Effector memory CD8-positive, alpha-beta T cell (primary cell): ENCODE measurements around the gene MAP1B.

Experiments
- ATAC-seq: fragments of 150-1000 bp; cut with Tn5 transposase; replicated peaks from 2 replicates; pipeline ENCODE4 v1.10.0; 2021; ENCODE audit warnings: mild to moderate bottlenecking, moderate library complexity
- DNase-seq, 3 experiments: peaks; one replicate each; pipeline ENCODE4 v3.0.0; 2021
- H3K27ac Mint-ChIP-seq, 2 donors: one replicate each; pipeline ENCODE4 v1.8.0; 2022; ENCODE audit warnings: mild to moderate bottlenecking in 2 of 2, mixed read lengths in 2 of 2, moderate library complexity in 2 of 2
- H3K27me3 Mint-ChIP-seq, 2 donors: one replicate each; pipeline ENCODE4 v1.8.0; 2022; ENCODE audit warnings: mixed read lengths in 2 of 2
- H3K36me3 Mint-ChIP-seq: one replicate; pipeline ENCODE4 v1.8.0; 2022; ENCODE audit warnings: mild to moderate bottlenecking, moderate library complexity, mixed read lengths; ENCODE audit not compliant: insufficient read depth
- H3K4me1 Mint-ChIP-seq, 2 donors: one replicate each; pipeline ENCODE4 v1.8.0; 2022; ENCODE audit warnings: low read depth in 2 of 2, mixed read lengths in 2 of 2
- H3K4me3 Mint-ChIP-seq, 2 donors: one replicate each; pipeline ENCODE4 v1.8.0; 2022; ENCODE audit warnings: mild to moderate bottlenecking in 2 of 2, mixed read lengths in 2 of 2, moderate library complexity in 2 of 2
- H3K9me3 Mint-ChIP-seq, 2 donors: one replicate each; pipeline ENCODE4 v1.8.0; 2022; ENCODE audit warnings: mixed read lengths in 2 of 2

Gene MAP1B

DNA sequence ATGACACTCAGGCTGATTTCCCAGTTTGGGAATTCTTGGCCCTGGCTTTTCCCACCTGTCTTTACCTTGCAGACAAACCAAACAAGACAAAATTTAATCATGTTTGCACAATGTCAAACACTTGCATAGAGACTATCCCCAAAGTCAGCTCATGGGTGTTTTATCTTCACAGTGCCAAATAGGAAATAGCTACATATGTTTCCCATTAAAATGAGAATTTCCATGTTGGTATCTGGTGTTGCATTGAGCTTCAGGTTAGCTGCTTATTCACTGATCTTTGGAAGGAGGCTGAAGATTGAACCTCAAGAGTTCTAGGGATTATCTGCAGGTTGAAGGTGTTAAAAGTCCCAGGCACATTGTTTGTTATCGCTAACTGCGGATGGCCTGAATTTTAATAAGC lies 19.5 kb downstream of the MAP1B start:
- H3K4me3 Mint-ChIP-seq: no peak overlapping the region
- peaks cover 52 to 78% of the 10 kb centered on the region in 2 donors for H3K27me3 Mint-ChIP-seq
- H3K27ac Mint-ChIP-seq: no peak overlapping the region
- H3K9me3 Mint-ChIP-seq: no peaks in the 10 kb centered on the region
- no peaks in the 10 kb centered on the region for H3K4me1 Mint-ChIP-seq
- ATAC-seq: no peak
- no peaks in the 10 kb centered on the region for H3K36me3 Mint-ChIP-seq
- no peak for DNase-seq

- no peak for DNase-seq
- no peaks in the 10 kb centered on the region for H3K4me1 Mint-ChIP-seq
- H3K36me3 Mint-ChIP-seq: no peaks in the 10 kb centered on the region
- no peaks in the 10 kb centered on the region for H3K9me3 Mint-ChIP-seq
- no peak overlapping the region for H3K27ac Mint-ChIP-seq
- H3K4me3 Mint-ChIP-seq: no peak overlapping the region
- no peak for ATAC-seq
- H3K27me3 Mint-ChIP-seq: peaks cover 53 to 81% of the 10 kb centered on the region in 2 donors
Observed at GRCh38 chr5:72129725-72130124, 22.4 kb downstream of the MAP1B start.

DNA sequence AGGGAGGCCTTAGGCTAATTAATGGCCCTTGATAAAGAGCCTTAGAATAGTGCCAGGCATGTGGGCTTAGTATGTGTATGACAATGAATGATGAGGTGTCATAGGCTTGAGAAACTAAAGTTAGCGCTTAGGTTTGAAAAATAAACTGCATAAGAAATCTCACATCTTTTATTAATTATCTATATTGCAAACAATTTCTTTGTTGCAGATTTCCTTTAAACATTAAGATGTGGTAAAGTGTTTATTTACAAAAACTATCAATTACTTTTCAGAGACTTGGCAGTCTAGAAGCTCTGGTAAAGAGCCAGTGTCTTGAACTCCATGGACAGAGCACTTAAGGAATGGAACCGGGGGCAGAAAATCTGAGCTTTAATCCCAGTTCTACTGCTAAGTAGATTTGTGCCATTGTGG lies 23.1 kb downstream of the MAP1B start:
- Mint-ChIP-seq H3K4me1 (no peaks in the 10 kb centered on the region), H3K27me3 (peaks cover 46 to 75% of the 10 kb centered on the region in 2 donors), H3K27ac (no peak overlapping the region), H3K9me3 (no peaks in the 10 kb centered on the region), H3K36me3 (no peaks in the 10 kb centered on the region), H3K4me3 (no peak overlapping the region)
- ATAC-seq (no peak), DNase-seq (no peak)

- no peaks in the 10 kb centered on the region for H3K4me1 Mint-ChIP-seq
- ATAC-seq (no peak), DNase-seq (no peak)
- no peaks in the 10 kb centered on the region for H3K9me3 Mint-ChIP-seq
- H3K36me3 Mint-ChIP-seq: no peaks in the 10 kb centered on the region
- peaks cover 52 to 60% of the 10 kb centered on the region in 2 donors for H3K27me3 Mint-ChIP-seq
- no peak overlapping the region for H3K4me3 Mint-ChIP-seq
- H3K27ac Mint-ChIP-seq: no peak overlapping the region
Observed at GRCh38 chr5:72133212-72133990, 26.1 kb downstream of the MAP1B start.

DNA sequence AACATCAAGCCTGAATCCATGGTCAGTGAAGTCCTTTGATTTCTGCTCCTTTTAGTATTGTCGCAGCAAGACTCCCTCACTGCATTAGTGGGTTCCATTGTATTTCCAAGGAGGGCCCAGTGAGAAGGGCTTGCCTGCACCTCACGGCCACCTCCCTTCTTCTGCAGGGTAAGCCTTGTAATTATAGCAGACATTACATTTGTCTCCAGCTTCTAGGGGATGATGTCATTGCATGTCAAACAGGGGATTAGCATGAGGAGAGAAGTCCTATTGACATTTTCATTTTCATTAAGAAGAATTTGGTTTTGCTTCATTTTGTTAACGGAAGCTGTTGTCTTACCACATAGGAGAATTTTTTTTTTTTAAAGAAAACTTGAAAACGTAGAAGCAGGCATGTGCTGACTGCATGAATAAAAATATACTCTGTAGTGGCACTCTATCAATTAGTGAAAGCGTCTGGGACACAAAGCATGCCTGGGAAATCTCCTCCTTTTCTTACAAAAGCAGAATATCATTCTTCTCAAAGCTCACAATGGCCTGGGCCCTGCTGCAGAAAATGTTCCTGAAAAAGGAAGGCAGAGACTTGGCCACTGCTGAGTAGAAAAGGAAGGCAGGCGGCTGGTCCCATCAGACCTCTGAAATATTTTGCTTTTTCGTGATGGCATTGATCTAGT lies 27.1 kb downstream of the MAP1B start:
- ATAC-seq (no peak), DNase-seq (no peak)
- peaks cover 3 to 9% of the 10 kb centered on the region in 2 donors for H3K4me1 Mint-ChIP-seq
- H3K9me3 Mint-ChIP-seq: no peaks in the 10 kb centered on the region
- peaks cover 55 to 56% of the 10 kb centered on the region in 2 donors for H3K27me3 Mint-ChIP-seq
- H3K27ac Mint-ChIP-seq: no peak overlapping the region
- no peak overlapping the region for H3K4me3 Mint-ChIP-seq
- H3K36me3 Mint-ChIP-seq: no peaks in the 10 kb centered on the region

- DNase-seq (no peak), ATAC-seq (peak; percentile 47)
- Mint-ChIP-seq H3K9me3 (no peaks in the 10 kb centered on the region), H3K27me3 (peaks cover 56 to 64% of the 10 kb centered on the region in 2 donors), H3K4me1 (peaks cover 3 to 11% of the 10 kb centered on the region in 2 donors), H3K27ac (no peak overlapping the region), H3K4me3 (no peak overlapping the region), H3K36me3 (no peaks in the 10 kb centered on the region)
Observed at GRCh38 chr5:72137826-72138409, 30.6 kb downstream of the MAP1B start.

DNA sequence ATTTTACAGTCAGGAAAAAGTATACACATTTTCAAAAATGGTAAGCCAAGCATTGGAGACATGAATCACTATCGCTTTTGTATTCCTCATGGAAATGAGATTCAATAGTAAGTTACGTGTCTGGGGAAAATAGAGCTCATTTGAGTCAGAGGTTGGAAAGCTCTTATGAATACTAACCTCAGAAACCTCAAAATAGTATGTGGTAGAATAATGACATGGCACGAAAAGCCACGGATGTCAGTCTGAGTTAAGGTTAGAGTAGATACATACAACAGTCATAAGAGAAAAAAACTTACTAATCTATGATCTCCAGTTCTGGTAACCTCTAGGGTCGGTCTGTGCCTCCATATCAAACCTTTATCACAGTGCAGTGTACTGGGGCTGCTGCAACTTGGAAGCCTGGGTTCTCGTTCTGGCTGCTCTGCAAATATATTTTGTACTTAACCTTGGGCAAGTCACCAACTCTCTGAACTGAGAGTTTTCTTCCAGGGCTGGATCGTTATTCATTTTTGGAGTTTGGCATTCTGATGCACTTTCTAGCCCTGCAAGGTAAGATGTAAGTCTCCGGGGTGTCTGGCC lies 31.8 kb downstream of the MAP1B start:
- no peaks in the 10 kb centered on the region for H3K9me3 Mint-ChIP-seq
- peaks cover 56 to 64% of the 10 kb centered on the region in 2 donors for H3K27me3 Mint-ChIP-seq
- ATAC-seq: peak; percentile 70
- H3K36me3 Mint-ChIP-seq: no peaks in the 10 kb centered on the region
- DNase-seq: no peak
- peaks cover 3 to 11% of the 10 kb centered on the region in 2 donors for H3K4me1 Mint-ChIP-seq
- peak overlapping the region in 1 of 2 donors; percentile 18 for H3K27ac Mint-ChIP-seq
- no peak overlapping the region for H3K4me3 Mint-ChIP-seq

DNA sequence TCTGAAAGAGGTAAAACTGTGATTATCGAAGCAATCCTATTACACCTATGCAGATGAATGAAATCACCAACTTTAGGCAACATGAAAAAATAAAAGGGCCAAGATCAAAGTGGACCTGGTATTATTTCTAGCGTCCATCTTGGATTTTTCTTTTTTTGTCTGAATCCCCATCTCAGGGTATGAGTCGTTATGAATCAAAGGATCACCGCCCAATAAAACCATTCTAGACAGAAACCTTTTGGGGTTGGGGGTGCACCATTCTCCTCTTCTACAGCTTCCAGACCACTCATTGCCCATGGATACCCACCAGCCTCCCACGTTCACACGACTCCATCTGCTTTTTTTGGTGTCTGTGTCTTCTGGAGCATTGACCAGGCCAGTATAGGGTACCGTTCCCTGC lies 33.4 kb downstream of the MAP1B start:
- Mint-ChIP-seq H3K36me3 (no peaks in the 10 kb centered on the region), H3K27ac (no peak overlapping the region), H3K27me3 (peaks cover 61 to 68% of the 10 kb centered on the region in 2 donors), H3K4me1 (peaks cover 3 to 11% of the 10 kb centered on the region in 2 donors), H3K4me3 (no peak overlapping the region), H3K9me3 (no peaks in the 10 kb centered on the region)
- ATAC-seq (no peak), DNase-seq (no peak)

DNA sequence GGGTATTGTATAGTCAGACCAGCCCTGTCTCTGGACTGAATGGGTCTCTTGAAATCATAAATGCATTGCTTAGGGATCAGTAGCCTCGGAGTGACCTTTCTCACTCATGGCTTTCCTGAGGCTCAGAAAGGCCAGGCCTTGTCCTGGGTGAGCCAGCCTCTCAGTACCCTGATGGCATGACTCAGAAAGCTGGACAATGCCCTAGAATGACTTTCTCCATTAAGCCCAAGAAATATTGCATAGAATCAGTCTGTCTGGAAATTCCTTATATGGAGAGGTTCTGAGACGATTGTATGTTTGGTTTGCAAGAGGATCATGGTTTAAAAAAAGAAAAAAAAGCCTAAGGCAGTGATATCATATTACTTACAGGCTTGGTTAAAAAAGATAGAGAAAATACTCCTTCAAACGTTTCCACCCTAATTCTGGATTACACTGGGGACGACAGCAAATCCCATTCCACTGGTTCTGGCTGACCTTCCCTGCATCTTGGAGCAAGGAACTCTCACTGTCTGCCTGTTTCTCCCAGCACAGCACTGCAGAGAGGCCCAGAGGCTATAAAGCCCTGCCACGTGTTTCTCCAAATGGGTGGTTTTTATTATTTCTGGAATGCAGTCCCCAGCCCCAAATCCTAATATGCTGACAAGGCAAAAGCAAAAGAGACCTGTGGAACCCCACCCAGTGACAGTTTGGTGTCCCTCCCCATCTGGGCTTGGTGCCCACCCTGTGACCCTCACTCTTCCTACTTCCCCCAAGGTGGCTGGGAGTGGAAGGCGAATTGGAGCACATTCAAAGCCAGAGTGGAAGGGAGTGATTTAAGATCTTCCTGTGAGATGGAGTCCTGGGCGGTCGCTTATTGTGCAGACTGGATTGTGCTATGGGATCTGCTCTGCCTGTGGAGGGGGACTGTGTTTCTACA lies 34.4 kb downstream of the MAP1B start:
- peaks cover 3 to 11% of the 10 kb centered on the region in 2 donors for H3K4me1 Mint-ChIP-seq
- no peaks in the 10 kb centered on the region for H3K9me3 Mint-ChIP-seq
- ATAC-seq (no peak), DNase-seq (no peak)
- peaks cover 52 to 62% of the 10 kb centered on the region in 2 donors for H3K27me3 Mint-ChIP-seq
- H3K36me3 Mint-ChIP-seq: no peaks in the 10 kb centered on the region
- no peak overlapping the region for H3K27ac Mint-ChIP-seq
- no peak overlapping the region for H3K4me3 Mint-ChIP-seq

- no peaks in the 10 kb centered on the region for H3K4me1 Mint-ChIP-seq
- no peak for DNase-seq
- no peaks in the 10 kb centered on the region for H3K9me3 Mint-ChIP-seq
- H3K27ac Mint-ChIP-seq: no peak overlapping the region
- ATAC-seq: no peak
- peaks cover 40 to 75% of the 10 kb centered on the region in 2 donors for H3K27me3 Mint-ChIP-seq
- H3K4me3 Mint-ChIP-seq: no peak overlapping the region
- no peaks in the 10 kb centered on the region for H3K36me3 Mint-ChIP-seq
Observed at GRCh38 chr5:72144762-72145161, 37.5 kb downstream of the MAP1B start.

GRCh38 chr5:72145348-72145747 lies 38.1 kb downstream of the MAP1B start:
- H3K4me1 Mint-ChIP-seq: no peaks in the 10 kb centered on the region
- no peak for DNase-seq
- no peak overlapping the region for H3K4me3 Mint-ChIP-seq
- ATAC-seq: no peak
- H3K27ac Mint-ChIP-seq: no peak overlapping the region
- no peaks in the 10 kb centered on the region for H3K9me3 Mint-ChIP-seq
- H3K36me3 Mint-ChIP-seq: no peaks in the 10 kb centered on the region
- peaks cover 43 to 77% of the 10 kb centered on the region in 2 donors for H3K27me3 Mint-ChIP-seq

DNA sequence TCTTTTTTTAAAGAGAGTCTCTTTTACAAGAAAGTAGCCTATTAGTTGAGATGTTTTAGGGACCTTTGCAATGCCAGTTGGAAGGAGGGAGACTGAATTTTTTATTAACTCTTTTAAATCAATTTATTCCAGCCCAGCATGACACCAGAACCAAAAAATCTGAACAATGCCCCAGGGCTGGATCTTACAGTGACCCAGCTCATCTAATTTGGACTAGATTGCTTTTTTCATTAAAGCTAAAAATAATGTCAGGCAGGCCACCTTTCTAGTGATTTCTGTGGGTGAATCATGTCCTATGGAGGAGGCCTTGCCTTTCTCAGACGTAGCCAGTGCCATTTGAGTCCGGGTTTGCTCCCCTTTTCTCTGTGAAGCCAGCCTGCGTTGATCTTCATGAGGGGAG lies 38.8 kb downstream of the MAP1B start:
- no peak for DNase-seq
- peaks cover 36 to 77% of the 10 kb centered on the region in 2 donors for H3K27me3 Mint-ChIP-seq

GRCh38 chr5:72147569-72147968 lies 40.3 kb downstream of the MAP1B start:
- no peak overlapping the region for H3K4me3 Mint-ChIP-seq
- H3K27me3 Mint-ChIP-seq: peaks cover 23 to 66% of the 10 kb centered on the region in 2 donors
- no peaks in the 10 kb centered on the region for H3K9me3 Mint-ChIP-seq
- no peaks in the 10 kb centered on the region for H3K36me3 Mint-ChIP-seq
- ATAC-seq (no peak), DNase-seq (no peak)
- H3K27ac Mint-ChIP-seq: no peak overlapping the region
- H3K4me1 Mint-ChIP-seq: no peaks in the 10 kb centered on the region

More for the DNA sequence above, 38.8 kb downstream of the MAP1B start:
- no peak overlapping the region for H3K4me3 Mint-ChIP-seq
- no peaks in the 10 kb centered on the region for H3K4me1 Mint-ChIP-seq
- no peak overlapping the region for H3K27ac Mint-ChIP-seq
- H3K9me3 Mint-ChIP-seq: no peaks in the 10 kb centered on the region
- no peaks in the 10 kb centered on the region for H3K36me3 Mint-ChIP-seq
- ATAC-seq: no peak
